ENCODE measurements around the gene KSR2. TPM values are rescaled to one million over a fixed set of nuclear protein-coding genes. Genes with fewer than 3 reads are reported as not detected.

The KSR2 gene
- total and polyA plus RNA-seq, 2 of the 13 experiments (the other 11 are each of a cell fraction or from before 2014, with no cell fraction given), result 0.02 TPM; not detected in 1

DNA sequence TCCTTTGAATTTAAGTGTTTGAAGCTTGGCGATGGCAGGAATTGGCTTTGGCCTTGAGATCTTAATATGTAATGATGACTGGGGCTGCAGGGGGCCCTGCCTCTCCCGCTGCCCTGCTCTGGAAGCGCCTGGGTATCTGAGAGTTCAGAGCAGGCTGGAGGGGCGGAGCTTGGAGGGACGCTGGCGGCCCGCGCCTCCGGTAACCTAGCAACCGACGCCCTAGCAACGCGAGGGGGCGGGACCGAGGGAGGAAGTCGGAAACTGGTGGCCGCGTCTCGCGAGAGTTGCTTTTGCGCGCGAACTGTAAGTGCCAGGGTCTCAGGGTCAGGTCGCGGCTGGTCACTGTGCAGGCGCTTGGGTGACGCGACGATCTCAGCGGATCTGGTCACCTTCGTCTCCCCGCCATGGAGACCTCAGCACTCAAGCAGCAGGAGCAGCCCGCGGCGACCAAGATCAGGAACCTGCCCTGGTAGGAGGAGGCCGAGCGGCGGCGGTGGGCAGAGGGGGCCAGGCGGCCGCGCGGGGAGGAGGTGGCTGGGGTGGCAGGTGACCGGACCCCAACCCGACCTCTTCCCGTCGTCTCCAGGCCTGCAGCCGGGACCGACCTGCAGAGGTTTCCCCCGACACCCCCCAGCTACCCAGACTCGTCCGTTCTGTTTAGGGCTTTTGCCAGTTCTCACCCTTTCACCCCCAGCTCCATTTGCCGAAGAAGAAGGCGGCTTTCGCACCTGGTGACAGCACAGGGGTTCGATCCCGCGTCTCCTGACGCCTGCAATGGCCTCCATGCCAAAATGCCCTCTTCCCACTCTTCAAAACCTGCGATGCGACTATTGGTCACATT is 47.9 kb upstream of the KSR2 start, which contains the start of gene RFC5 (continued):
- TF ChIP-seq, protein P1, sequence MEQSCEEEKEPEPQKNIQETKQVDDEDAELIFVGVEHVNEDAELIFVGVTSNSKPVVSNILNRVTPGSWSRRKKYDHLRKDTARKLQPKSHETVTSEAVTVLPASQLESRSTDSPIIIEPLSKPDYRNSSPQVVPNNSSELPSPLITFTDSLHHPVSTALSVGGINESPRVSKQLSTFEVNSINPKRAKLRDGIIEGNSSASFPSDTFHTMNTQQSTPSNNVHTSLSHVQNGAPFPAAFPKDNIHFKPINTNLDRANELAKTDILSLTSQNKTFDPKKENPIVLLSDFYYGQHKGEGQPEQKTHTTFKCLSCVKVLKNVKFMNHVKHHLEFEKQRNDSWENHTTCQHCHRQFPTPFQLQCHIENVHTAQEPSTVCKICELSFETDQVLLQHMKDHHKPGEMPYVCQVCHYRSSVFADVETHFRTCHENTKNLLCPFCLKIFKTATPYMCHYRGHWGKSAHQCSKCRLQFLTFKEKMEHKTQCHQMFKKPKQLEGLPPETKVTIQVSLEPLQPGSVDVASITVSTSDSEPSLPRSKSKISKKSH (CRISPR knock-in tag; IDR thresholded peaks at IDR 0.05; ENCODE audit: borderline replicate concordance), result peak; percentile 73; the same call in 1 of the 2 replicates
- TF ChIP-seq ZFP62 (CRISPR knock-in tag; IDR thresholded peaks at IDR 0.05), result no peak
- no peak for TF ChIP-seq SAFB2 (CRISPR knock-in tag; IDR thresholded peaks at IDR 0.05; ENCODE audit: borderline replicate concordance, low read depth)
- no peak for TF ChIP-seq ZNF577 (CRISPR knock-in tag; IDR thresholded peaks at IDR 0.05; ENCODE audit: borderline replicate concordance, low read depth)
- TF ChIP-seq, protein P2, sequence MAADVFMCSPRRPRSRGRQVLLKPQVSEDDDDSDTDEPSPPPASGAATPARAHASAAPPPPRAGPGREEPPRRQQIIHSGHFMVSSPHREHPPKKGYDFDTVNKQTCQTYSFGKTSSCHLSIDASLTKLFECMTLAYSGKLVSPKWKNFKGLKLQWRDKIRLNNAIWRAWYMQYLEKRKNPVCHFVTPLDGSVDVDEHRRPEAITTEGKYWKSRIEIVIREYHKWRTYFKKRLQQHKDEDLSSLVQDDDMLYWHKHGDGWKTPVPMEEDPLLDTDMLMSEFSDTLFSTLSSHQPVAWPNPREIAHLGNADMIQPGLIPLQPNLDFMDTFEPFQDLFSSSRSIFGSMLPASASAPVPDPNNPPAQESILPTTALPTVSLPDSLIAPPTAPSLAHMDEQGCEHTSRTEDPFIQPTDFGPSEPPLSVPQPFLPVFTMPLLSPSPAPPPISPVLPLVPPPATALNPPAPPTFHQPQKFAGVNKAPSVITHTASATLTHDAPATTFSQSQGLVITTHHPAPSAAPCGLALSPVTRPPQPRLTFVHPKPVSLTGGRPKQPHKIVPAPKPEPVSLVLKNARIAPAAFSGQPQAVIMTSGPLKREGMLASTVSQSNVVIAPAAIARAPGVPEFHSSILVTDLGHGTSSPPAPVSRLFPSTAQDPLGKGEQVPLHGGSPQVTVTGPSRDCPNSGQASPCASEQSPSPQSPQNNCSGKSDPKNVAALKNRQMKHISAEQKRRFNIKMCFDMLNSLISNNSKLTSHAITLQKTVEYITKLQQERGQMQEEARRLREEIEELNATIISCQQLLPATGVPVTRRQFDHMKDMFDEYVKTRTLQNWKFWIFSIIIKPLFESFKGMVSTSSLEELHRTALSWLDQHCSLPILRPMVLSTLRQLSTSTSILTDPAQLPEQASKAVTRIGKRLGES (CRISPR knock-in tag; IDR thresholded peaks at IDR 0.05; ENCODE audit: borderline replicate concordance), result no peak
- peak; percentile 79; the same call in 1 of the 2 replicates for TF ChIP-seq ZNF557 (CRISPR knock-in tag; IDR thresholded peaks at IDR 0.05)
- TF ChIP-seq MIER3 (CRISPR knock-in tag; IDR thresholded peaks at IDR 0.05; ENCODE audit: borderline replicate concordance), result peak; percentile 64; the same call in 1 of the 2 replicates
- TF ChIP-seq ZNF138 (CRISPR knock-in tag; IDR thresholded peaks at IDR 0.05; ENCODE audit: low read depth), result no peak
- TF ChIP-seq, protein P3, sequence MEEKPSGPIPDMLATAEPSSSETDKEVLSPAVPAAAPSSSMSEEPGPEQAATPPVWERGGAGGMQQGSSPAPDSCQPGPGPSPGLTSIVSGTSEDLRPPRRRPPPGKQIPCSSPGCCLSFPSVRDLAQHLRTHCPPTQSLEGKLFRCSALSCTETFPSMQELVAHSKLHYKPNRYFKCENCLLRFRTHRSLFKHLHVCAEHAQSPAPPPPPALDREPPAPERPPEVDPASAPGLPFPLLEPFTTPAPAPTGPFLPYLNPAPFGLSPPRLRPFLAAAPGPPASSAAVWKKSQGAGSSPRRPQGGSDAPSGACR (CRISPR knock-in tag; IDR thresholded peaks at IDR 0.05), result no peak
- TF ChIP-seq EHMT2 (IDR thresholded peaks at IDR 0.05; ENCODE audit: borderline replicate concordance, low read depth, low read length), result no peak
- TF ChIP-seq HES4 (CRISPR knock-in tag; IDR thresholded peaks at IDR 0.05; ENCODE audit: borderline replicate concordance), result peak; percentile 84; the same call in 1 of the 2 replicates
- peak; percentile 96 for TF ChIP-seq GATAD1 (CRISPR knock-in tag; IDR thresholded peaks at IDR 0.05)
- TF ChIP-seq FOXK1 (CRISPR knock-in tag; IDR thresholded peaks at IDR 0.05; ENCODE audit: borderline replicate concordance, low read depth), result peak; percentile 64; the same call in 1 of the 2 replicates
- no peak for TF ChIP-seq ZBTB42 (CRISPR knock-in tag; IDR thresholded peaks at IDR 0.05)
- TF ChIP-seq POLR2G (IDR thresholded peaks at IDR 0.05; ENCODE audit: low read depth, low read length), result peak; percentile 81
- no peak for TF ChIP-seq ZNF737 (CRISPR knock-in tag; IDR thresholded peaks at IDR 0.05; ENCODE audit: borderline replicate concordance)
- no peak for TF ChIP-seq RFXANK (CRISPR knock-in tag; IDR thresholded peaks at IDR 0.05)
- peak; percentile 44; the same call in 1 of the 2 replicates for TF ChIP-seq CREM (IDR thresholded peaks at IDR 0.05)
- TF ChIP-seq CREM (CRISPR knock-in tag; IDR thresholded peaks at IDR 0.05), result no peak
- TF ChIP-seq, protein P4, sequence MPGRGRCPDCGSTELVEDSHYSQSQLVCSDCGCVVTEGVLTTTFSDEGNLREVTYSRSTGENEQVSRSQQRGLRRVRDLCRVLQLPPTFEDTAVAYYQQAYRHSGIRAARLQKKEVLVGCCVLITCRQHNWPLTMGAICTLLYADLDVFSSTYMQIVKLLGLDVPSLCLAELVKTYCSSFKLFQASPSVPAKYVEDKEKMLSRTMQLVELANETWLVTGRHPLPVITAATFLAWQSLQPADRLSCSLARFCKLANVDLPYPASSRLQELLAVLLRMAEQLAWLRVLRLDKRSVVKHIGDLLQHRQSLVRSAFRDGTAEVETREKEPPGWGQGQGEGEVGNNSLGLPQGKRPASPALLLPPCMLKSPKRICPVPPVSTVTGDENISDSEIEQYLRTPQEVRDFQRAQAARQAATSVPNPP (CRISPR knock-in tag; IDR thresholded peaks at IDR 0.05), result peak; percentile 88
- TF ChIP-seq ZFP1 (CRISPR knock-in tag; IDR thresholded peaks at IDR 0.05), result no peak
- TF ChIP-seq, protein P5, sequence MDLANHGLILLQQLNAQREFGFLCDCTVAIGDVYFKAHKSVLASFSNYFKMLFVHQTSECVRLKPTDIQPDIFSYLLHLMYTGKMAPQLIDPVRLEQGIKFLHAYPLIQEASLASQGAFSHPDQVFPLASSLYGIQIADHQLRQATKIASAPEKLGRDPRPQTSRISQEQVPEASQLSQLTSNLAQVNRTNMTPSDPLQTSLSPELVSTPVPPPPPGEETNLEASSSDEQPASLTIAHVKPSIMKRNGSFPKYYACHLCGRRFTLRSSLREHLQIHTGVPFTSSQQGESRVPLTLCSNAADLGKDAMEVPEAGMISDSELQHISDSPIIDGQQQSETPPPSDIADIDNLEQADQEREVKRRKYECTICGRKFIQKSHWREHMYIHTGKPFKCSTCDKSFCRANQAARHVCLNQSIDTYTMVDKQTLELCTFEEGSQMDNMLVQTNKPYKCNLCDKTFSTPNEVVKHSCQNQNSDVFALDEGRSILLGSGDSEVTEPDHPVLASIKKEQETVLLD (CRISPR knock-in tag; IDR thresholded peaks at IDR 0.05; ENCODE audit: low read depth), result 0 out of 2 replicates have a peak, but pooled peaks have one; percentile 31

Data from HepG2 (cell line).